Measurements from ENCODE around the gene EGLN2.

DNA sequence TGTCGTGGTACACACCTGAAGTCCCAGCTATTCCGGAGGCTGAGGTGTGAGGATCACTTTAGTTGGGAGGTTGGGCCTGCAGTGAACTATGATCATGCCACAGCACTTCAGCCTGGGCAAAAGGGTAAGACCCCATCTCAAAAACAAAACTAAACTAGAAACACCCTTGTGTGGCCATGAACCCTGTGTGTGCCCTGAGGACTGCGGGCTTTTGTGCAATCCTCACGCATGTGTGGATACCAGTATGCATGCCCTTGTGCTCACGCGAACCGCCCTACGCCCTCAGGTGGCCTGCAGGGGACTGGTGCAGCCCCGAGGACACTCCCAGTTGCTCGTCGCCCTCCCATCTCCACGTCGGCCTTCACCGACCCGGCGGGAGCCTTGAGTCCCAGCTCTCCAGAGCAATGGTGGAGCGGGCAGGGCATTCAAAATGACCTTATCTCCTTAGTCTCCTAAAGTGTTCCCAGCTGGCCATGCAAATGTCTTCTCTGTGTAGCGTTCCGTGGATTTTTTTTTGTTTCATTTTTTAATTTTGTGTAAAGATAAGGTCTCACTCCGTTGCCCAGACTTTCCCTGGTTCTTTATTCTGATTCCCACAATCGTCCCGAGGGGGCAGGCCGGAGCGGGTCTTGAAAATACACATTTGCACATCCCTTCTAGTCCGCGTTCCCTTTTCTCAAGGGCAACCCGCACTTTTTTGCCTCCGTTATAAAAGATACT is 868 bp upstream of the EGLN2 start:
- TF ChIP-seq GABPB1 (CRISPR knock-in tag; IDR thresholded peaks at IDR 0.05): no peak; the same call in 1 of the 2 replicates
- TF ChIP-seq GATA2 (CRISPR knock-in tag; IDR thresholded peaks at IDR 0.05): 0 out of 2 replicates have a peak, but pooled peaks have one; percentile 30
- TF ChIP-seq NR2C2 (CRISPR knock-in tag; IDR thresholded peaks at IDR 0.05): no peak
- peak; percentile 49; the same call in 1 of the 2 replicates for TF ChIP-seq NR2C2 (tag; IDR thresholded peaks at IDR 0.05)
- no peak for TF ChIP-seq ATF7 (IDR thresholded peaks at IDR 0.05)
- peak; percentile 68 for TF ChIP-seq NFIC (IDR thresholded peaks at IDR 0.05)
- TF ChIP-seq, protein P1, sequence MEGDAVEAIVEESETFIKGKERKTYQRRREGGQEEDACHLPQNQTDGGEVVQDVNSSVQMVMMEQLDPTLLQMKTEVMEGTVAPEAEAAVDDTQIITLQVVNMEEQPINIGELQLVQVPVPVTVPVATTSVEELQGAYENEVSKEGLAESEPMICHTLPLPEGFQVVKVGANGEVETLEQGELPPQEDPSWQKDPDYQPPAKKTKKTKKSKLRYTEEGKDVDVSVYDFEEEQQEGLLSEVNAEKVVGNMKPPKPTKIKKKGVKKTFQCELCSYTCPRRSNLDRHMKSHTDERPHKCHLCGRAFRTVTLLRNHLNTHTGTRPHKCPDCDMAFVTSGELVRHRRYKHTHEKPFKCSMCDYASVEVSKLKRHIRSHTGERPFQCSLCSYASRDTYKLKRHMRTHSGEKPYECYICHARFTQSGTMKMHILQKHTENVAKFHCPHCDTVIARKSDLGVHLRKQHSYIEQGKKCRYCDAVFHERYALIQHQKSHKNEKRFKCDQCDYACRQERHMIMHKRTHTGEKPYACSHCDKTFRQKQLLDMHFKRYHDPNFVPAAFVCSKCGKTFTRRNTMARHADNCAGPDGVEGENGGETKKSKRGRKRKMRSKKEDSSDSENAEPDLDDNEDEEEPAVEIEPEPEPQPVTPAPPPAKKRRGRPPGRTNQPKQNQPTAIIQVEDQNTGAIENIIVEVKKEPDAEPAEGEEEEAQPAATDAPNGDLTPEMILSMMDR (IDR thresholded peaks at IDR 0.05 in 2 of 3, conservative IDR thresholded peaks at IDR 0.05 in 1 of 3; ENCODE audit: insufficient read depth in 2 of 3, low read depth in 1 of 3, low read length in 3 of 3): peak; percentile 33 to 57 (median 55); a peak in 5 of 6 replicates
- TF ChIP-seq, protein P2, sequence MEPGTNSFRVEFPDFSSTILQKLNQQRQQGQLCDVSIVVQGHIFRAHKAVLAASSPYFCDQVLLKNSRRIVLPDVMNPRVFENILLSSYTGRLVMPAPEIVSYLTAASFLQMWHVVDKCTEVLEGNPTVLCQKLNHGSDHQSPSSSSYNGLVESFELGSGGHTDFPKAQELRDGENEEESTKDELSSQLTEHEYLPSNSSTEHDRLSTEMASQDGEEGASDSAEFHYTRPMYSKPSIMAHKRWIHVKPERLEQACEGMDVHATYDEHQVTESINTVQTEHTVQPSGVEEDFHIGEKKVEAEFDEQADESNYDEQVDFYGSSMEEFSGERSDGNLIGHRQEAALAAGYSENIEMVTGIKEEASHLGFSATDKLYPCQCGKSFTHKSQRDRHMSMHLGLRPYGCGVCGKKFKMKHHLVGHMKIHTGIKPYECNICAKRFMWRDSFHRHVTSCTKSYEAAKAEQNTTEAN (CRISPR knock-in tag; IDR thresholded peaks at IDR 0.05): no peak
- TF ChIP-seq RNF2 (IDR thresholded peaks at IDR 0.05): no peak
- no peak for TF ChIP-seq ZNF24 (IDR thresholded peaks at IDR 0.05)
- TF ChIP-seq ZNF696 (CRISPR knock-in tag; conservative IDR thresholded peaks at IDR 0.05): no peak
- TF ChIP-seq ZBTB17 (CRISPR knock-in tag; IDR thresholded peaks at IDR 0.05): no peak
- TF ChIP-seq, protein P3, sequence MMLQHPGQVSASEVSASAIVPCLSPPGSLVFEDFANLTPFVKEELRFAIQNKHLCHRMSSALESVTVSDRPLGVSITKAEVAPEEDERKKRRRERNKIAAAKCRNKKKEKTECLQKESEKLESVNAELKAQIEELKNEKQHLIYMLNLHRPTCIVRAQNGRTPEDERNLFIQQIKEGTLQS (IDR thresholded peaks at IDR 0.05): no peak; the same call in 1 of the 2 replicates
- TF ChIP-seq, protein P3 (CRISPR knock-in tag; conservative IDR thresholded peaks at IDR 0.05): no peak
- peak in 1 of 2 experiments; percentile 35; a peak in 1 of 3 replicates for TF ChIP-seq CBX3 (IDR thresholded peaks at IDR 0.05; ENCODE audit: borderline replicate concordance in 1 of 2, low read length in 2 of 2)

Data from K562 (cell line).